Activated CD8-positive, alpha-beta memory T cell treated with anti-CD3 and anti-CD28 coated beads for 24 hours (primary cell): ENCODE results near the gene KAT2A.

Experiments
- DNase-seq: peaks from one replicate; pipeline ENCODE4 v3.0.0-alpha.2; 2020

The KAT2A gene

GRCh38 chr17:42090964-42091790 is 30.0 kb downstream of the KAT2A start:
- DNase-seq = no peak

- no peak for DNase-seq
Observed at GRCh38 chr17:42088736-42089135, 32.4 kb downstream of the KAT2A start.

GRCh38 chr17:42087736-42088705 is 33.1 kb downstream of the KAT2A start:
- no peak for DNase-seq

GRCh38 chr17:42087042-42087701 is 34.0 kb downstream of the KAT2A start:
- no peak for DNase-seq

GRCh38 chr17:42081516-42082129 is 39.5 kb downstream of the KAT2A start:
- no peak for DNase-seq

DNA sequence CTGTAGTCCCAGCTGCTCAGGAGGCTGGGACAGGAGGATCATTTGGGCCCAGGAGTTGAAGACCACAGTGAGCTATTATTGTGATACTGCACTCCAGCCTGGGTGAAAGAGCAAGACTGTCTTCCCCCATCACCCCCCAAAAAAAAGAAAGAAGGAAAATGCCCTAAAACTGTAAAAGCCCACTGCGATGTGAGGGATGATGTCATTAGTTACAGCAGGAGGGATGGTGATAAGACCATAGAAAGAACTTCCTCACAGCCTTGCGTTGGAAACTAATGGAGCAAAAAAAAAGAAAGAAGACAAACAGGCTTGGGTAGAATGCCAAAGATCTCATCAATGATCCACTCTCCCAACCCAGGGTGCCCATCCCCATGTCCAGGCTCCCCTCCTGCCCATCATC is 41.6 kb downstream of the KAT2A start:
- no peak for DNase-seq

GRCh38 chr17:42078396-42079043 is 42.6 kb downstream of the KAT2A start:
- DNase-seq = no peak

DNA sequence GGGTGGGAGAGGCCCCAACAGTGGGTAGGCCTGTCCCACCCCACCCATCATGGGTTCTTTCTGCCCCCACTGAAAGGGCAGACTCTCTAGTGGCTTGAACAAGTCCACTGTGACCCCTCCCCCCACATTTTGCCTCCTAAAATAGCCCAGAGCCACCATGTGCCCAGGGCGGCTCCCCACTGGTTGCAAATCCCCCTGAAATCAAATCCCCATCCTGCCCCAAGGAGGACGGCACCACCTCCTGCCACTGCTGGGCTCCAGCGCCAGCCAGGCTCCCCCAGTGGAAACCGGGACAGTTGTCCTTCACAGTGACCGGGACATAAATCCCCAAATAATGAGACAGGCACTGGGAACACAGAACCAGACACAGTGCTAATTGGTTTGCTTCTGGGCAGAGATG is 43.4 kb downstream of the KAT2A start:
- DNase-seq = no peak

DNA sequence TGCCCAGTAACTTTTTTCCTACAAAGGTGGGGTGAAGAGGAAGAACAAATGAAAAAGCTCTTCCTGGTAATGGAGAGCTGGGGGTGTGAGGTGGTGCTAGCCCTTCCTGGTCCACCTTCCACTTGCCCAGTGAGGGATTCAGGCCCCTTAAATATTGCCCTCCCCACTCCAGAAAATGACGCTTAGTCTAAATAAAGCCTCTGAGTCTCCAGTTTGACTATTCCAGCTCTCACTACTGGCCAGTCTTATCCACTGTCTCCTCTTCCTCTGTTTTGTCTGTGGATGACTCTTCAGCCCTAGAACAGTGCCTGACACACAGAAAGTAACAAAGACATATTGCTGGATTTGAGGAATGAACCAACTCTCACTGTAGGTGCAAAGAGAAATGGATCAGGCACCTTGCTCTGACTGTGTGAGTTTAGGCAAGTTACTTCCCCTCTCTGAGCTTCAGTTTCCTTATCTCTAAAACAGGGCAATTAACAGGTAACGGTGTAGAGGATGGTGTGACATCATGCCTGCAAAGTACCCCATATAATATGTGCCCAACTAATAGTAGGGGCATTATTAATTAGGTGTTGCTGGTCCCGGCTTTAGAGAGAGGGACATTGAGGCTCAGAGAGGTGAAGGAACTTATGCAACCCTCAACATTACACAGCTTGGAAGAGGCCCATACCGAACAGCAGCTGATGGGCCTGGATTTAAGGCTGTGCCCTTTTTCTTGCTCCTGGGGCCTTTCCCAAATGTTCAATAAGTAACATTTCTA is 44.2 kb downstream of the KAT2A start:
- no peak for DNase-seq

DNA sequence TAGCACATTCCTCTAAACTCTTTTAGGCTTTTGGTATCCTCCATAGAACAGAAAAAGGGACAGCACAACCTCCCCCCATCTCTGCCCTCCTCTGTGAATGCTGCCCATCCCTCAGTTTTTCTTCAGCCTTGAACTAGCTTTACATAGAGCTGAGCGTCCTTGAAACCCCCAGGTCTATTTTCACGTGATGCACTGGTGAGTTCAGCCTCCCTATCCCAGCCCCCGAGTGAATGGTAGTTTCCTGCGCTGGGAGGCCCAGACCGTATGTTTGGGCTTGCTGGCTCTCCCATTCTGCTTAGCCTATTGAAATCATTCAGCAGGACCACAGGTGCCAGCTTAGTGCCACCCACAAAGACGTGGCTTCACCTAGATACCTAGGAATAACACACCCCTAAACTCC is 45.4 kb downstream of the KAT2A start:
- no peak for DNase-seq

- DNase-seq = no peak
Observed at GRCh38 chr17:42072323-42073187, 48.6 kb downstream of the KAT2A start.

DNA sequence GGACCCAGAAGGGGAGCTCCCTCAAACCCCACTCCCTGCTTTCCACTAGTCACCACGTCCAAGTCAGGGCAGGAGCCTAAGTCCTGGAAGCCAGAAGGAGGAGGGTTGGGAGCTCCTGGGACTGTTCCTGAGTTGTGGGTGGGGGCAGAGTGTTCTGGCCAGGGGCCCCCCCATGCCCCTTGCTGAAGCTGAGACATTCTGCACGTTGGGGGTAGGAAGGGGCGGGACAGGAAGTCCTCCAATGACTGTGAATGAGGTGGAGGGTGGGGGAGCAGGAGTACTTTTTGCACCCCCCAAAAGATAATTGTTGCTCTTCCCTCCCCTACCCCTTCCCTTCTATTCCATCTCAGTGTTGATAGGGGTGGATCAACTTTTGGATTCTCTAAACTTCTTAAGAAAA is 49.4 kb downstream of the KAT2A start:
- DNase-seq = no peak

GRCh38 chr17:42068979-42069378 is 52.2 kb downstream of the KAT2A start:
- no peak for DNase-seq

- DNase-seq = peak; percentile 89
Observed at GRCh38 chr17:42067371-42068091, 53.6 kb downstream of the KAT2A start.

DNA sequence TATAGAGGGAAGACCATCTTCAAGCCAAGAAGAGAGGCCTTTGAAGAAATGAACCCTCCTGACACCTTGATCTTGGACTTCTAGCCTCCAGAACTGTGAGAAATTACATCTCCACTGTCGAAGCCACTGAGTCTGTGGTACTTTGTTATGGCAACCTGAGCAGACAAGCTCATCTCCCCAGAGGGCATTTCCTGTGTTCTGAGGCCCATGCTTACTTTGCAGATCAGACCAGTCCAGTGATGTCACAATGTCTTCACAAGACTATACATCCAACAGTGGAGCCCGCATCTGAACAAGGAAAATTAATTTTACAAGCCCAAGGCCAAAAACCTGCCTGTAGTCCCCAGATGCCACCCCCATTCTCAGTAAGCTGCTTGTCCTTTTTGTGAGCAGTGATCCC is 56.0 kb downstream of the KAT2A start:
- no peak for DNase-seq
